ENCODE results near the gene RTKN. TPM values are rescaled to one million over a fixed set of nuclear protein-coding genes. Genes with fewer than 3 reads are reported as not detected.

The RTKN gene
- total and polyA plus RNA-seq, 4 donors, result 10.3 to 27.7 (median 15.6) TPM

- Histone ChIP-seq H3K27me3 (ENCODE audit: control insufficient read depth in 1 of 2, insufficient read depth in 2 of 2, low read length in 1 of 2) (no peaks in the 10 kb centered on the region), H3K9me3 (ENCODE audit: control insufficient read depth, low read length) (no peaks in the 10 kb centered on the region), H3K36me3 (ENCODE audit: control insufficient read depth in 1 of 2, insufficient read depth in 2 of 2, low read length in 1 of 2) (no peaks in the 10 kb centered on the region), H3K4me3 (ENCODE audit: low read length in 2 of 2) (peak overlapping the region; percentile 53 to 64), H3K27ac (ENCODE audit: low read depth in 1 of 2, low read length in 2 of 2) (peak overlapping the region; percentile 68 to 85), H3K4me1 (ENCODE audit: control insufficient read depth in 1 of 2, insufficient read depth in 2 of 2, low read length in 2 of 2) (peaks cover 2 to 3% of the 10 kb centered on the region in 2 donors)
- ATAC-seq (ENCODE audit: low FRiP score), result peak; percentile 45
- DNase-seq, result peak; percentile 76 to 86
- WGBS, 2 donors, result 1% methylated on average over 31 to 46 of the region's 46 CpGs
- intact Hi-C loops (cut with DNase I), result no loop called here
Observed at GRCh38 chr2:74457549-74458131, 15.9 kb upstream of the RTKN start.

- no peak for ATAC-seq (ENCODE audit: low FRiP score)
- peak overlapping the region; percentile 54 to 68 for H3K27ac ChIP-seq (ENCODE audit: low read depth in 1 of 2, low read length in 2 of 2)
- intact Hi-C loops (cut with DNase I), result no loop called here
- no peaks in the 10 kb centered on the region for H3K27me3 ChIP-seq (ENCODE audit: control insufficient read depth in 1 of 2, insufficient read depth in 2 of 2, low read length in 1 of 2)
- 1% methylated on average over 22 to 27 of the region's 27 CpGs for whole genome bisulfite sequencing, 2 donors
- no peaks in the 10 kb centered on the region for H3K9me3 ChIP-seq (ENCODE audit: control insufficient read depth, low read length)
- H3K36me3 ChIP-seq (ENCODE audit: control insufficient read depth in 1 of 2, insufficient read depth in 2 of 2, low read length in 1 of 2), result no peaks in the 10 kb centered on the region
- peaks cover 2 to 3% of the 10 kb centered on the region in 2 donors for H3K4me1 ChIP-seq (ENCODE audit: control insufficient read depth in 1 of 2, insufficient read depth in 2 of 2, low read length in 2 of 2)
- peak overlapping the region; percentile 53 to 64 for H3K4me3 ChIP-seq (ENCODE audit: low read length in 2 of 2)
- DNase-seq, result no peak
Observed at GRCh38 chr2:74457129-74457548, 15.4 kb upstream of the RTKN start.

GRCh38 chr2:74454654-74455511 lies 13.1 kb upstream of the RTKN start, which contains the start of gene INO80B:
Gene INO80B (plus strand): TSS chr2:74455087. CDS start chr2:74455117, 30 bp downstream.
- H3K4me1 ChIP-seq (ENCODE audit: control insufficient read depth in 1 of 2, insufficient read depth in 2 of 2, low read length in 2 of 2), result peaks cover 2 to 3% of the 10 kb centered on the region in 2 donors
- H3K36me3 ChIP-seq (ENCODE audit: control insufficient read depth in 1 of 2, insufficient read depth in 2 of 2, low read length in 1 of 2), result no peaks in the 10 kb centered on the region
- no peaks in the 10 kb centered on the region for H3K27me3 ChIP-seq (ENCODE audit: control insufficient read depth in 1 of 2, insufficient read depth in 2 of 2, low read length in 1 of 2)
- no peak within 1 kb of the TSS for H3K27ac ChIP-seq (ENCODE audit: low read depth in 1 of 2, low read length in 2 of 2)
- H3K4me3 ChIP-seq (ENCODE audit: low read length in 2 of 2), result peak within 1 kb of the TSS; percentile 45 to 58
- peak; percentile 91 for ATAC-seq (ENCODE audit: low FRiP score)
- WGBS, 2 donors, result 1% methylated on average over 40 of the region's 40 CpGs
- H3K9me3 ChIP-seq (ENCODE audit: control insufficient read depth, low read length), result no peaks in the 10 kb centered on the region
- intact Hi-C loops (cut with DNase I), result loop anchor here (2.0 kb wide), 1 partner anchor 28 kb away; the partner anchor contains the start of genes CCDC142 (in 2 of the 2) and TTC31 (in 2 of the 2)
- peak; percentile 96 to 97 for DNase-seq

GRCh38 chr2:74450570-74451190 lies 8.9 kb upstream of the RTKN start:
- no peak overlapping the region for H3K4me3 ChIP-seq (ENCODE audit: low read length in 2 of 2)
- intact Hi-C loops (cut with DNase I), result no loop called here
- 59 to 67% methylated on average over 3 of the region's 3 CpGs for WGBS, 2 donors
- DNase-seq (no peak), ATAC-seq (ENCODE audit: low FRiP score) (no peak)
- no peak overlapping the region for H3K27ac ChIP-seq (ENCODE audit: low read depth in 1 of 2, low read length in 2 of 2)
- H3K27me3 ChIP-seq (ENCODE audit: control insufficient read depth in 1 of 2, insufficient read depth in 2 of 2, low read length in 1 of 2), result no peaks in the 10 kb centered on the region
- H3K9me3 ChIP-seq (ENCODE audit: control insufficient read depth, low read length), result no peaks in the 10 kb centered on the region
- peaks cover 0 to 2% of the 10 kb centered on the region in 2 donors for H3K4me1 ChIP-seq (ENCODE audit: control insufficient read depth in 1 of 2, insufficient read depth in 2 of 2, low read length in 2 of 2)
- H3K36me3 ChIP-seq (ENCODE audit: control insufficient read depth in 1 of 2, insufficient read depth in 2 of 2, low read length in 1 of 2), result no peaks in the 10 kb centered on the region

- 82 to 84% methylated on average over 2 of the region's 2 CpGs for WGBS, 2 donors
- Histone ChIP-seq H3K9me3 (ENCODE audit: control insufficient read depth, low read length) (no peaks in the 10 kb centered on the region), H3K36me3 (ENCODE audit: control insufficient read depth in 1 of 2, insufficient read depth in 2 of 2, low read length in 1 of 2) (no peaks in the 10 kb centered on the region), H3K4me1 (ENCODE audit: control insufficient read depth in 1 of 2, insufficient read depth in 2 of 2, low read length in 2 of 2) (no peaks in the 10 kb centered on the region), H3K4me3 (ENCODE audit: low read length in 2 of 2) (no peak overlapping the region), H3K27me3 (ENCODE audit: control insufficient read depth in 1 of 2, insufficient read depth in 2 of 2, low read length in 1 of 2) (no peaks in the 10 kb centered on the region), H3K27ac (ENCODE audit: low read depth in 1 of 2, low read length in 2 of 2) (no peak overlapping the region)
- no peak for DNase-seq
- intact Hi-C loops (cut with DNase I), result no loop called here
- no peak for ATAC-seq (ENCODE audit: low FRiP score)
Observed at GRCh38 chr2:74448771-74449170, 7.0 kb upstream of the RTKN start.

GRCh38 chr2:74447230-74447999 lies 5.7 kb upstream of the RTKN start:
- 88 to 92% methylated on average over 5 of the region's 5 CpGs for WGBS, 2 donors
- peak in 1 of 2 donors; percentile 9 for DNase-seq
- no peak for ATAC-seq (ENCODE audit: low FRiP score)
- Histone ChIP-seq H3K9me3 (ENCODE audit: control insufficient read depth, low read length) (no peaks in the 10 kb centered on the region), H3K27ac (ENCODE audit: low read depth in 1 of 2, low read length in 2 of 2) (no peak overlapping the region), H3K4me1 (ENCODE audit: control insufficient read depth in 1 of 2, insufficient read depth in 2 of 2, low read length in 2 of 2) (no peaks in the 10 kb centered on the region), H3K36me3 (ENCODE audit: control insufficient read depth in 1 of 2, insufficient read depth in 2 of 2, low read length in 1 of 2) (no peaks in the 10 kb centered on the region), H3K4me3 (ENCODE audit: low read length in 2 of 2) (no peak overlapping the region), H3K27me3 (ENCODE audit: control insufficient read depth in 1 of 2, insufficient read depth in 2 of 2, low read length in 1 of 2) (no peaks in the 10 kb centered on the region)
- intact Hi-C loops (cut with DNase I), result no loop called here

- DNase-seq (peak in 1 of 2 donors; percentile 13), ATAC-seq (ENCODE audit: low FRiP score) (no peak)
- Histone ChIP-seq H3K9me3 (ENCODE audit: control insufficient read depth, low read length) (no peaks in the 10 kb centered on the region), H3K36me3 (ENCODE audit: control insufficient read depth in 1 of 2, insufficient read depth in 2 of 2, low read length in 1 of 2) (no peaks in the 10 kb centered on the region), H3K4me3 (ENCODE audit: low read length in 2 of 2) (no peak overlapping the region), H3K27me3 (ENCODE audit: control insufficient read depth in 1 of 2, insufficient read depth in 2 of 2, low read length in 1 of 2) (no peaks in the 10 kb centered on the region), H3K4me1 (ENCODE audit: control insufficient read depth in 1 of 2, insufficient read depth in 2 of 2, low read length in 2 of 2) (no peaks in the 10 kb centered on the region), H3K27ac (ENCODE audit: low read depth in 1 of 2, low read length in 2 of 2) (no peak overlapping the region)
- 17 to 26% methylated on average over 5 of the region's 5 CpGs for WGBS, 2 donors
- intact Hi-C loops (cut with DNase I), result no loop called here
Observed at GRCh38 chr2:74444498-74445318, 3.0 kb upstream of the RTKN start.

All from aorta (tissue), 5 donors.